GM12878 (cell line): ENCODE measurements around the gene GABRP. TPM values are rescaled to one million over a fixed set of nuclear protein-coding genes. Genes with fewer than 3 reads are reported as not detected.

ENCODE experiments used
- ATAC-seq: fragments of 200-7000 bp; cut with Tn5 transposase; 3 replicates; pipeline ENCODE4 v1.9.1; 2020; ENCODE audit warnings: mild to moderate bottlenecking, moderate library complexity
- BruUV-seq: library from RNA; stranded (reverse); fragments of 400-500 nt; replicated peaks from 2 replicates; lab custom pipeline; 2021; lab: Mats Ljungman, UMichigan
- CTCF ChIA-PET: fragments of 300-600 bp; sonication (Branson Sonifier 250); formaldehyde crosslinking; extraction: SDS; loops from one replicate; lab custom pipeline; 2021; ENCODE audit warnings: inconsistent platforms; lab: Yijun Ruan, JAX
- POLR2A ChIA-PET: fragments of 350-600 bp; formaldehyde crosslinking; extraction: SDS; loops from one replicate; lab custom pipeline; 2021; ENCODE audit warnings: inconsistent platforms; lab: Charles Lee
- RAD21 ChIA-PET: fragments of 300-600 bp; sonication (Branson Sonifier 250); formaldehyde crosslinking; loops from one replicate; lab custom pipeline; 2023; ENCODE audit warnings: antibody characterized with exemption; ENCODE audit not compliant: unreplicated experiment; lab: Charles Lee
- SMC1A ChIA-PET: fragments of 300-600 bp; sonication (Branson Sonifier 250); formaldehyde crosslinking; loops from one replicate; lab custom pipeline; 2023; ENCODE audit not compliant: unreplicated experiment, uncharacterized antibody; lab: Charles Lee
- DNase-seq: peaks from one replicate; pipeline ENCODE4 v3.0.0-alpha.2; 2011; ENCODE audit warnings: low read depth, low spot score
- FAIRE-seq: peaks from 3 replicates; lab custom pipeline; 2011; peaks lifted over from hg19 to GRCh38; lab: Jason Lieb, UNC
- H2AFZ ChIP-seq: 2 replicates; pipeline ENCODE4 v1.6.0; 2011; ENCODE audit warnings: low read depth, low read length, control low read depth; ENCODE audit not compliant: control insufficient read depth
- H3K27ac ChIP-seq: 2 replicates; pipeline ENCODE4 v1.5.1; 2011; ENCODE audit warnings: control low read depth; ENCODE audit not compliant: control insufficient read depth, insufficient read depth
- H3K27me3 ChIP-seq, 2 experiments: replicated peaks in 1 of 2; 2 replicates each; pipeline versions ENCODE4 v1.6.0 to v1.6.1; 2011; ENCODE audit warnings: low read length in 1 of 2; ENCODE audit not compliant: control insufficient read depth in 2 of 2, insufficient read depth in 2 of 2
- H3K36me3 ChIP-seq, 2 experiments: 2 replicates each; pipeline ENCODE4 v1.5.1; 2011; ENCODE audit warnings: low read length in 1 of 2; ENCODE audit not compliant: control insufficient read depth in 2 of 2, insufficient read depth in 2 of 2
- H3K4me1 ChIP-seq: 2 replicates; pipeline ENCODE4 v1.6.1; 2011; ENCODE audit warnings: mild to moderate bottlenecking, low read length, moderate library complexity, mixed read lengths; ENCODE audit not compliant: control insufficient read depth, insufficient read depth
- H3K4me2 ChIP-seq: 2 replicates; pipeline ENCODE4 v1.6.0; 2011; ENCODE audit warnings: control low read depth; ENCODE audit not compliant: control insufficient read depth, insufficient read depth
- H3K4me3 ChIP-seq: fragments of 200-600 bp; sonication (generic); 2 replicates; pipeline ENCODE4 v1.5.1; 2016
- H3K79me2 ChIP-seq: 2 replicates; pipeline ENCODE4 v1.6.0; 2011; ENCODE audit warnings: low read length; ENCODE audit not compliant: control insufficient read depth, insufficient read depth
- H3K9ac ChIP-seq: 2 replicates; pipeline ENCODE4 v1.8.0; 2011; ENCODE audit warnings: low read length, control low read depth, mixed read lengths; ENCODE audit not compliant: control insufficient read depth, insufficient read depth
- H3K9me3 ChIP-seq: replicated peaks from 3 replicates; pipeline ENCODE4 v1.5.1; 2011; ENCODE audit warnings: mild to moderate bottlenecking, low read length; ENCODE audit not compliant: control insufficient read depth, insufficient read depth
- H4K20me1 ChIP-seq: 2 replicates; pipeline ENCODE4 v1.6.0; 2011; ENCODE audit not compliant: control insufficient read depth, insufficient read depth
- CREB1 ChIP-seq: IDR thresholded peaks from 2 replicates; pipeline ENCODE4 v1.6.1; 2012; ENCODE audit warnings: low read depth, mild to moderate bottlenecking, inconsistent platforms
- EGR1 ChIP-seq, 2 experiments: IDR thresholded peaks; 1 replicate in 1 of 2; 2 replicates in 1 of 2; pipeline ENCODE4 v1.6.1; 2011 to 2012; ENCODE audit warnings: low read depth in 2 of 2, low read length in 2 of 2, borderline replicate concordance in 1 of 2, mild to moderate bottlenecking in 1 of 2, moderate library complexity in 1 of 2
- EP300 ChIP-seq, 2 experiments: fragments of 150-350 bp in 1 of 2; IDR thresholded peaks; 2 replicates each; pipeline ENCODE4 v1.6.1; 2011 to 2012; ENCODE audit warnings: low read depth in 2 of 2, low read length in 2 of 2, borderline replicate concordance in 1 of 2, improper control_type of control experiment in 1 of 2, inconsistent platforms in 1 of 2; ENCODE audit not compliant: control insufficient read depth in 1 of 2
- FOXM1 ChIP-seq: IDR thresholded peaks from 2 replicates; pipeline ENCODE4 v1.6.1; 2012; ENCODE audit warnings: low read depth, mild to moderate bottlenecking, inconsistent platforms, low read length, moderate library complexity
- MTA3 ChIP-seq: IDR thresholded peaks from 2 replicates; pipeline ENCODE4 v1.6.1; 2012; ENCODE audit warnings: low read length, inconsistent platforms, borderline replicate concordance
- RAD21 ChIP-seq: IDR thresholded peaks from 2 replicates; pipeline ENCODE4 v1.6.1; 2011; ENCODE audit warnings: mild to moderate bottlenecking, low read depth, low read length, moderate library complexity; ENCODE audit not compliant: insufficient read depth
- RBBP5 ChIP-seq: fragments of 200-600 bp; sonication (generic); conservative IDR thresholded peaks from 2 replicates; pipeline ENCODE4 v1.6.1; 2016
- ZNF24 ChIP-seq: fragments of 450-650 bp; IDR thresholded peaks from 2 replicates; pipeline ENCODE4 v1.6.1; 2017; ENCODE audit warnings: antibody characterized with exemption, mild to moderate bottlenecking
- WGBS: methylation state at CpG from one replicate; pipeline ENCODE4 v1.1.6; 2016; ENCODE audit warnings: low lambda C conversion rate; ENCODE audit not compliant: insufficient replicate concordance, insufficient coverage; ENCODE audit errors: missing lambda C conversion rate; 5-methylcytosine and 5-hydroxymethylcytosine counted together
- in situ Hi-C: fragments of 300-500 bp; cut with MboI; formaldehyde crosslinking; loops from 9 replicates; pipeline ENCODE4 v1.14.3; 2018; ENCODE audit warnings: mixed read lengths
- intact Hi-C: fragments of 100-400 bp; cut with micrococcal nuclease; formaldehyde crosslinking; loops from one replicate; pipeline ENCODE4 v1.14.2; 2022; ENCODE audit not compliant: unreplicated experiment
- polyA plus RNA-seq, 11 experiments: library from polyadenylated mRNA; depleted of rRNA in 4 of 11; unstranded in 6 of 11; stranded (reverse) in 5 of 11; fragments of >200 nt; fragmentation: Nextera tagmentation in 4 of 11; fragmentation: Illumina TruSeq in 1 of 11; extraction: Ambion mirVana in 4 of 11; extraction: Trizol in 1 of 11; gene quantifications; 1 replicate in 1 of 11; 2 replicates in 10 of 11; pipeline versions ENCODE4 v1.2.1 to v1.2.3, GENCODE V29; 2011 to 2016; ENCODE audit warnings: inconsistent platforms in 2 of 11, missing spikeins in 2 of 11, low read depth in 1 of 11
- total RNA-seq, 4 experiments: library from RNA; depleted of rRNA in 3 of 4; stranded (reverse); fragments of >200 nt in 3 of 4; fragmentation: Illumina TruSeq in 1 of 4; extraction: Trizol in 1 of 4; gene quantifications; 2 replicates each; pipeline versions ENCODE4 v1.2.1 to v1.2.3, GENCODE V29; 2013 to 2021
- TF ChIP-seq, protein P1 (sequence below): fragments of 450-650 bp; IDR thresholded peaks from 2 replicates; pipeline ENCODE4 v1.6.1; 2017; ENCODE audit warnings: mild to moderate bottlenecking, low read depth, inconsistent platforms; ENCODE audit not compliant: poor library complexity, severe bottlenecking

GABRP gene
- total and polyA plus RNA-seq, 10 of the 15 experiments (the other 5 are each of a cell fraction or from before 2014, with no cell fraction given): 0.04 TPM; not detected in 9

DNA sequence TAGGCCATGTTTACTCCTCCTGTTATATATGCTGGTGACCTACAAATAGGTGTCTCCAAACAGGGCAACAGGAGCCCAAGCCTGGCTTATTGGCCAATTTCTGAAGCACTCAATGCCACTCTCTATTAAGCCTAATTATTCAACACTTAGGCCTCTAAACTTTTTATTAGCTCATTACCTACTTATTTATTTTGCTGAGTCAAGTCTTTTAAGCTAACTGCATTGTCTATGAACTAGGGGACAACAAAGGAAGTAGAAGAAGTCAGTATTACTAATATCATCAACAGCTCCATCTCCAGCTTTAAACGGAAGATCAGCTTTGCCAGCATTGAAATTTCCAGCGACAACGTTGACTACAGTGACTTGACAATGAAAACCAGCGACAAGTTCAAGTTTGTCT lies 28.2 kb downstream of the GABRP start:
- no peaks in the 10 kb centered on the region for H4K20me1 ChIP-seq
- ChIA-PET CTCF (no interaction called here), SMC1A (no interaction called here), POLR2A (no interaction called here), RAD21 (no interaction called here)
- WGBS: 53% methylated on average over 4 of the region's 4 CpGs
- no peak overlapping the region for H3K27ac ChIP-seq
- in situ Hi-C loops (no loop called here), intact Hi-C loops (no loop called here)
- ATAC-seq: no peak
- no peaks in the 10 kb centered on the region for H3K36me3 ChIP-seq
- no peaks in the 10 kb centered on the region for H3K27me3 ChIP-seq
- H3K4me2 ChIP-seq: no peak overlapping the region
- no peak overlapping the region for H2AFZ ChIP-seq
- H3K9ac ChIP-seq: no peak overlapping the region
- no peaks in the 10 kb centered on the region for H3K9me3 ChIP-seq
- H3K4me1 ChIP-seq: no peaks in the 10 kb centered on the region
- TF ChIP-seq RBBP5: no peak
- TF ChIP-seq EP300 (IDR thresholded peaks at IDR 0.05; ENCODE audit: borderline replicate concordance in 1 of 2, control insufficient read depth in 1 of 2, low read depth in 2 of 2, low read length in 2 of 2): no peak
- no peak for TF ChIP-seq MTA3
- TF ChIP-seq, protein P1, sequence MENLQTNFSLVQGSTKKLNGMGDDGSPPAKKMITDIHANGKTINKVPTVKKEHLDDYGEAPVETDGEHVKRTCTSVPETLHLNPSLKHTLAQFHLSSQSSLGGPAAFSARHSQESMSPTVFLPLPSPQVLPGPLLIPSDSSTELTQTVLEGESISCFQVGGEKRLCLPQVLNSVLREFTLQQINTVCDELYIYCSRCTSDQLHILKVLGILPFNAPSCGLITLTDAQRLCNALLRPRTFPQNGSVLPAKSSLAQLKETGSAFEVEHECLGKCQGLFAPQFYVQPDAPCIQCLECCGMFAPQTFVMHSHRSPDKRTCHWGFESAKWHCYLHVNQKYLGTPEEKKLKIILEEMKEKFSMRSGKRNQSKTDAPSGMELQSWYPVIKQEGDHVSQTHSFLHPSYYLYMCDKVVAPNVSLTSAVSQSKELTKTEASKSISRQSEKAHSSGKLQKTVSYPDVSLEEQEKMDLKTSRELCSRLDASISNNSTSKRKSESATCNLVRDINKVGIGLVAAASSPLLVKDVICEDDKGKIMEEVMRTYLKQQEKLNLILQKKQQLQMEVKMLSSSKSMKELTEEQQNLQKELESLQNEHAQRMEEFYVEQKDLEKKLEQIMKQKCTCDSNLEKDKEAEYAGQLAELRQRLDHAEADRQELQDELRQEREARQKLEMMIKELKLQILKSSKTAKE: no peak
- no peak for TF ChIP-seq EGR1 (IDR thresholded peaks at IDR 0.05; ENCODE audit: borderline replicate concordance in 1 of 2, low read depth in 2 of 2, low read length in 2 of 2)
- no peak for DNase-seq
- H3K79me2 ChIP-seq: no peaks in the 10 kb centered on the region
- no peak for FAIRE-seq
- no TSS peak for BruUV-seq
- H3K4me3 ChIP-seq: no peak overlapping the region

DNA sequence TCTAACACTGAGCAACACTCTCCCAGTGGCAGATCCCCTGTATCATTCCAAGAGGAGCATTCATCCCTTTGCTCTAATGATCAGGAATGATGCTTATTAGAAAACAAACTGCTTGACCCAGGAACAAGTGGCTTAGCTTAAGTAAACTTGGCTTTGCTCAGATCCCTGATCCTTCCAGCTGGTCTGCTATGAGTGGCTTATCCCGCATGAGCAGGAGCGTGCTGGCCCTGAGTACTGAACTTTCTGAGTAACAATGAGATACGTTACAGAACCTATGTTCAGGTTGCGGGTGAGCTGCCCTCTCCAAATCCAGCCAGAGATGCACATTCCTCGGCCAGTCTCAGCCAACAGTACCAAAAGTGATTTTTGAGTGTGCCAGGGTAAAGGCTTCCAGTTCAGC lies 29.7 kb downstream of the GABRP start:
- DNase-seq (no peak), FAIRE-seq (no peak), ATAC-seq (no peak)
- SMC1A ChIA-PET: interaction anchor here (1.0 kb wide), 1 partner anchor 8 kb away, joined by 3 read pairs; no protein-coding TSS in a partner anchor
- Histone ChIP-seq H3K9ac (no peak overlapping the region), H3K27ac (no peak overlapping the region), H3K4me3 (no peak overlapping the region), H3K4me1 (no peaks in the 10 kb centered on the region), H3K9me3 (no peaks in the 10 kb centered on the region), H2AFZ (no peak overlapping the region), H3K79me2 (no peaks in the 10 kb centered on the region), H3K4me2 (no peak overlapping the region), H3K27me3 (no peaks in the 10 kb centered on the region), H4K20me1 (no peaks in the 10 kb centered on the region), H3K36me3 (no peaks in the 10 kb centered on the region)
- BruUV-seq: no TSS peak
- in situ Hi-C loops: no loop called here
- WGBS: 45% methylated on average over 5 of the region's 5 CpGs
- RAD21 ChIA-PET: no interaction called here
- POLR2A ChIA-PET: no interaction called here
- intact Hi-C loops: no loop called here
- no peak for TF ChIP-seq RAD21
- no peak for TF ChIP-seq CREB1
- TF ChIP-seq ZNF24: no peak
- no peak for TF ChIP-seq FOXM1
- CTCF ChIA-PET: interaction anchor here (1.1 kb wide), 1 partner anchor 22 kb away, joined by 3 read pairs; no protein-coding TSS in a partner anchor
